NAMALWA (cell line): ENCODE results near the gene SEL1L3.
A peak's percentile ranks its signal among the peaks of the same experiment; 100 is the strongest.

Experiments used
- DNase-seq: peaks from one replicate; pipeline ENCODE4 v3.0.0-alpha.2; 2015; ENCODE audit warnings: low spot score

Gene SEL1L3

DNA sequence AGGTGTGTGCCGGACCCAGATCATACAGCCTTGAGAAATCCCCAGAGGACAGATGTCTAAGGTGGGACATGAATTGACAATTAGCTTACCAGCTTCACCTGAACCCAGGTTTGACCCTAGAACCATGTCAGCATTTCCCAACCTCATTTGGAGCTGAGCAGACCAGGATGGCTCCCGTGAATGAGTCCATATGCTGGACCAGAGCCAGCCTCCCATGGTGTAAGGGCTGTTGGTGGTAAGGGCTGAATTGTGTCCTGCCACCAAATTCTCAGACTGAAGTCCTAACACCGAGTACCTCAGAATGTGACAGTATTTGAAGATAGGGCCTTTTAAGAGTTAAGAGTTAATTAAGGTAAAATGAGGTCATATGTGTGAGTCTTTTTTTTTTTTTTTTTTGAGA, 118.8 kb downstream of the SEL1L3 start:
- no peak for DNase-seq

DNA sequence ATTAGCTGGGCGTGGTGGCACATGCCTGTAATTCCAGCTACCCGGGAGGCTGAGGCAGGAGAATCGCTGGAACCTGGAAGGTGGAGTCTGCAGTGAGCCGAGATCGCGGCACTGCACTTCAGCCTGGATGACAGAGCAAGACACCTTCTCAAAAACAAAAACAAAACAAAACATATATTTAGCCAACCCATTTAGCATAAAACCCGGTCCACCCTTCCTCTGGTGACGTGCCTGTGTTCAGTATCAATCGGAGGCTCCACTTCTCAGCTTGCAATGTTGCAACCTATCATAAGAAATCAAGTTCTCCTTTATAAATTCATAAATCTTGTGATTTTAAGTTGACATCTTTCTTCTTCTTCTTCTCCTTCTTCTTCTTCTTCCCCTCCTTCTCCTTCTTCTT, 133.2 kb downstream of the SEL1L3 start:
- DNase-seq = no peak

DNA sequence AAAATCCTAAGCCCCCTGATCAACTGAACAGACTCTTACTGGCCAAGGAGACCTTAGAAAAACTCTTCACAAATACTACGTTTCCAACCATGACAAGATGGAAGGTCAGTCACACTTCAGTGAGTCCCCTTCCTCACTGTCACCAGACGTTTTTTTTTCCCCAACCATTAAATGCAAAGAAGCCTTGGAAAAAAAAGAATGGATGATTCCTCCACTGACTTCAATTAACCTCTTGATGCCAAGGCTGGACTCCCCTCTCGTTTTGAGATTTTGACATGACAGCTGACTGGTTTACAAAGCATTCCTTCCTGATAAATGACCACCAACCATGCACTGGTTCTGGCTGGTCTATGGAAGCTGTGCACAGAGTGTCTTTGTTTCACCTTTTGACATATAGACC, 133.9 kb downstream of the SEL1L3 start:
- DNase-seq = no peak

DNA sequence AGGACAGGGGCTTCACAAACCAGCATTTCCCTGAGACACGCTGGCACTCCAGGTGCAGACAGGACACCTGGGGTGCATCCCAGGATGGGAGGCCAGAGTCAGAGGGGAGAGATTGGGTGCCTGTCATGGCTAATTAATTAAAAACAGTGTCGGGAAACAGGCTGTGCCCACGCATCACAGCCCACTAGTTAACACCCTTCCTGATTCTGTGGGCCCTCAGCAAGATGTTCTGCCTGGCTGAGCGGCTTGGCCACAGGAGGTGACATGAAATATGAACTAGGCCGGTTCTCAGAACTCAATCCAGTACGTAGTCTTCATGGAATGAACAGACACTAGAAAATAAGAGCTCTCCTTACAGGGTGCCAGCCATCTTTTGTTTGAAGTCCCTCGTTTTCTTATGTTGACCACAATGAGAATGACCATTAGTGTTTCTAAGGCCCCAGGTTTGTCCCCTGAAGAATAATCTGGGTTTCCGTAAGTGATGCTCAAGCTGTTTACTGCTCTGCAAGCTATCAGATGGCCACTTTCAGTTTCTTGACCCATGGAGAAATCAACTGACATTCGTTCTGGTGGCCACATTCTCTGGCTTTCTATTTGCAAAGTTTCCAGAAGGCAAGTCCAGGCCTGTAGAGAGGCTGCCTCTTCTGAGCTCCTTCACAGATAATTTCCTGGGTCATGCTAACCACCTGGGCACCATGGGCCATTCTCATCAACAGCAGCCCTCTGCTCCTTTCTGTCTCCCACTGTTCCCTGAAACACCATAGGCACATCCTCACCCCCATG, 134.9 kb downstream of the SEL1L3 start:
- no peak for DNase-seq

DNA sequence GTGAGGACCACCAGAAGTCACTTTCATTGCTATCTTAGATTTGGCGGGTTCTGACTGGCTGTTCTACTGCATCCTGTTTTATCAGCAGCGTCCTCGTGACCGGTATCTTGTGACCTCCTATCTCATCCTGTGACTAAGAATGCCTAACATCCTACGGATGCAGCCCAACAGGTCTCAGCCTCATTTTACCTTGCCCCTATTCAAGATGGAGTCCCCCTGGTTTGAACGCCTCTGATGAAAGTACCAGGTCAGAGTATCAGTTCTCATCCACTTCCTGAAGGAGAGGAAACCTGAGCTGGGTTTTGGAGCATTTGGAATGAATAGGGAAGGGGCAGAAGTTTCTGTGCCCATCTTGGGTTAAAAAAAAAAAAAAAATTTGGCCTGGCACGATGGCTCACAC, 136.9 kb downstream of the SEL1L3 start:
- no peak for DNase-seq

DNA sequence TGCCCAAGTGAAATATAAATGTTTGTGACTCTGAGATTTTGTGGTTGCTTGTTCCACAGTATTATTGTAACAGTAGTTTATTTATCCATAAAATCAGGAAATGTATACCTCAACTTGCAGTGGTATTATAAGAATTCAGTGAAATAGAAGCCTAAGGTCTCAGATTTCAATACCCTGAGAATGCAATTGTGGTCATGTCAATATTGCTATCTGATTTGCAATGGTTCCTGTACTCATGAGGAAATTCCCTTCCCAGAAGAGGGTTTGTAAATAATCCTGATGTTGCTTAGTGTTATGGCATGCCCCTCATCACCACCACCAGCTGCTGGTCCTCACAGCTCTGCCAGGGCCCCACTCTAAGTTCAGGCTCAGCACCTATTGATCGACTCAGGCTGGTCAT, 139.4 kb downstream of the SEL1L3 start:
- no peak for DNase-seq

DNA sequence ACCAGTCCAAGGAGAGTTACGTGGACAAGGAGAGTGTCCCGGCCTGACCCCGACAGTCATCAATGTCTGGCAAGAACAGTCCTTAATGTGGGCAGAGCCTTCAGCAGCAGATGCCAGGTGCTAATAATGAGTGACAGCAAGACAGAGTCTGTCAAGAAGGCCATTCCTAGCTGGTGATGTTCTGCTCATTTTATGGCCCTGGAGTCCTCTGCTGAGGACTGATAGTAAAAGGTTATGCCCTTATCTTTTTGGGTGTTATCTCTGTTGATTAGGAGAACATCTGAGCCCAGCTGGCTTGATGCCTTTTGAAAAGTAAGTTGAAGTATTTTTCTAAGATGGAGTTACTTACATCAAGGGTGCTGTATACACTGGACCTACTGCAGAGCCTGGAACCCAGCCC, 139.8 kb downstream of the SEL1L3 start:
- no peak for DNase-seq

DNA sequence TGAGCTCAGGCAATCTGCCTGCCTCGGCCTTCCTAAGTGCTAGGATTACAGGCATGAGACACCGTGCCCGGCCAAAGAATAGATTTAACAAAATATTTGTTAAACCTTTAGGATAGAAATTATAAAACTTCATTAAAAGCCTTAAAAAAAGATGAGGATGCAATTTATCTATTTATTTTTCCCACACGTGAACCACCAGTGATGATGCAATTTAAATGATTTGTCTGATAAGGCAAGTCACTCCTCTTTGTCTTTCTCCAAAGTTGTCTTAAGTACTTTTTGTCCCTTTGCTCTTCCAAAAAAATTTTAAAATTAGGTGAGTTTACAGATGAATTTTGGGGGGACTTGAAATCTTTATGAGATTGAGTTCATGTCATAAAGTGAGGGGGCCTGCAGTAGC, 149.0 kb downstream of the SEL1L3 start:
- DNase-seq = no peak

DNA sequence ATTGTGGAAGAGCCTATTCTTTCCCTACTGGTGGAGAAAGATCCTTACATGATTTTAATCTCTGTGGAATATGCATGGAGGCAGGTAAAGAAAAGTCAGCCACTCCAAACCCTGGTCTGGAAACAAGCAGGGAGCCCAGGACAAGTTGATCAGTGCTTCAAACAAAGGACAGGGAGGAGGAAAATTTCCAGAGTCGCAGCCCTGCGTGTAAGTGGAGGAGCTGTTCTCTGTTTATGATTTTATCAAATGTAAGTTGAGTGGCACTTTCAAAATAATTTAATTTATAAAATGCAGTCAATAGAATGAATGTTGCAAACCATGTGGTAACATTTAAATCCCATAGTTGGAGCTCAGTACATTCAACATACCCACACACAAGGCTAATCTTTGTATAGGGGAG, 150.2 kb downstream of the SEL1L3 start:
- no peak for DNase-seq

DNA sequence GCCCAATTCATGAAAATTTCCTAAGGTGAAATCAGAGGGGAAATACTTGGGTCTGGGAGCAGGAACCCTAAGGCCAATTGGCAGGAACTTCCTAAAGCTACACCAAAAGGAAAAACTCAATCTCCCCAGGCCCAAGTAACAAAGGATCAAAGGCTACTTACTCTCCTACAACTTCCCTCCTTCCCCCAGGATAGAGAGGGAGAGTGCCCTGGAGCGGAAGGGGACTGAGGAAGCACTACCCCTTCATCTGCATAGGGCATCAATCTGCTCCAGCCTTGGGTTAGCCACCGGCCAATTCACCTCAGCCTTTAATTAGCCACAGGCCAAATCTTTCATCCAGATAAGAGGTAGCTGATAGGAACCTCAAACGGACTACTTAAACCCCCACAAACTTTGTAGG, 152.2 kb downstream of the SEL1L3 start:
- DNase-seq = no peak

DNA sequence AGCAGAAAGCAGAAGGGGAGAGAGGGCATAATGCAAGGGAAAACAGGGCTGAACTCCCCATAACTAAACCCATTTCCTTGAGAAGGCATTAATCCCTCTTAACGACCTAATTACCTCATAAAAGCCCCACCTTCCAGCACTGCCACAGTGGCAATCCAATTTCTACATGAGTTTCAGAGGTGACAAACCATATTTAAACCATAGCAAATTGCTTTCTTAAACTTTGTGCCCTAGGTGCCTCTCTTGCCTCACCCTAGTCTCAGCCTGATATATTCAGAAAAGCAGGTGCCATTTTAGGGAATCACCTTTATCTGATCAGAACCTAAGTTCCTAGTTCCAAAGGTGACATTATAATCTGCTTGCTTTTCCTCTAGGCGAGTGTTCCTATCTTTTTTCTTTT, 158.3 kb downstream of the SEL1L3 start:
- DNase-seq = no peak

DNA sequence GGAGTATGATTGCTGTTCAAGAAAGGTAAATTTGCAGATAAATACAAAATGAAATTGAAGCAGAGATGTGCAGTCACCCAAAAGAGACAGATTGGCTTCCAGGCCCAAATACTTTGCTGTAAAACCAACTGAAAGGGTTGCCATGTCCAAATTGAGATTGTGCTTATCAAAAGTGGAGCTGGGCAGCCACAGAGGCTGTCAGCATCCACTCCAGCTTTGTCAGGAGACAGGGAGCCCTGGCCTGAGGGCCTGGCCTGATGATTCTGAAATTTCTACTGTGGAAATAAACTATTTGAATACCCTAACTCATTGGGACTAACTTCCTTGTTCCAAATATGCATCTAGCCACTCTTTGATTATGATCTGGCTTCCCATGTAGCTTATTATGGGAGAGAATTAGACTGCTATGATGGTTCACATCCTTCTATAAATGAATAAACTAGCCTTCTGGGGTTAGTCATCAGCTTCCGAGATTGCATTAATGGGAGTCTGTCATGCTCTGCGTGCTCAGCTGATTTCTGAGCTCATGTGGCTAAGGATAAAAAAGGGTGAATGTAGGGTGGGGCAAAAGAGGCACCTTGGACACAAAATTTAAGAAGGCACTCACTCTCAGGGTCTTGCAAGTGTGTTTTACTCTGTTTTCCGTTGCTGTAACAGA, 158.9 kb downstream of the SEL1L3 start:
- no peak for DNase-seq

DNA sequence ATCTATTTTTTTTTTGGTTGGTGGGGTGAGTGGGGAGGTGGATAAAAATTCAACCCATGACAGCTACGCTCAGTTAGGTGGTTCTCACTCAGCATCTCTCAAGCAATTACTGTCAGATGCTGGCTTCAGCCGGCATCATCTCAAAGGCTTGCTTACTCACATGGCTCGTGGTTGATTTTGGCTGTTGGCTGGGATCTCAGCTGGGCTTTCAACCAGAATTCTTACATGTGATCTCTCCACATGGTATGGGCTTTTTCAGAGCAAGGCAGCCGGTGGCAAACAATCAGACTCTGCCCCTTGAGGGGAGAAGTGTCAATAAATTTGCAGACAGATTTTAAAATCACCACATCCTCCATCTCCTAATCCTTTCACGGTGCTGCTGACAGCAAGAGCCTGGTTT, 159.9 kb downstream of the SEL1L3 start:
- DNase-seq = peak; percentile 4

DNA sequence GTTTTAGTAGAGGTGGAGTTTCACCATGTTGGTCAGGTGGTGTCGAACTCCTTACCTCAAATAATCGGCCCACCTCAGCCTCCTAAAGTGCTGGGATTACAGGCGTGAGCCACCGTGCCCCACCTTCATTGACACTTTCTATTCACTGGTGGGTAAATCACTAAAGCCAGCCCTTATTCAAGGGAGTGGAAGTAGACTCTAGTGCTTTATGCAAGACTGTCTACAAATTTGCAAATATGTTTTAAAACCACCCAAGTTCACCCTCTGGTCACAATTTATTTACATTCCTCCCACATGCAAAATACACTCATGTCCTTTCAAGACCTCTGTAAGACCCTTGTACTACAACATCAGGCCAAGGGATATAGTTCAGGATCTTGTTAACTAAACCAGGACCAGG, 162.1 kb downstream of the SEL1L3 start:
- no peak for DNase-seq

DNA sequence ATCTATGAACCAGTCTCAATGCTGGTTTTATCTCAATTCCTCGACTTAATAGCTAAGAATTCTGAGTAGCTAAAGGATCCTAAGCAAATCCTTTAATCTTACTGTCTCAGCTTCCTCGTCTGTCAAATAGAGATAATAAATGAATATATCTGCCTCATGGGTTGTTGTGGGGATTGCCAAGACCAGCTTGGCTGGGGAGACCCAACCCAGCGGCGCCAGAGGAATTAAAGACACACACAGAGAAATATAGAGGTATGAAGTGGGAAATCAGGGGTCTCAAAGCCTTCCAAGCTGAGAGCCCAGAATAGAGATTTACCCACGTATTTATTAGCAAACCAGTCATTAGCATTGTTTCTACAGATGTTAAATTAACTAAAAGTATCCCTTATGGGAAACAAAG, 165.3 kb downstream of the SEL1L3 start:
- DNase-seq = no peak
